Omental fat pad (tissue), 4 donors: Measurements from ENCODE around the gene RPS14. TPM values are rescaled to one million over a fixed set of nuclear protein-coding genes. Genes with fewer than 3 reads are reported as not detected.

Experiments
- ATAC-seq: fragments of 150-250 bp; one replicate; pipeline ENCODE4 v1.9.1; 2016; ENCODE audit warnings: mild to moderate bottlenecking, moderate library complexity; ENCODE audit not compliant: low FRiP score
- DNase-seq: peaks from one replicate; pipeline ENCODE4 v3.0.0-alpha.2; 2019; ENCODE audit warnings: low spot score
- total RNA-seq, 4 donors: library from RNA; depleted of rRNA; stranded (reverse); fragments of >200 nt; gene quantifications; one replicate each; pipeline ENCODE4 v1.1.0, GENCODE V29; 2016
- TF ChIP-seq, protein P1 (sequence below), 3 donors: fragments of 450-650 bp; IDR thresholded peaks; one replicate each; pipeline ENCODE4 v1.5.1; 2016 to 2017; ENCODE audit warnings: antibody characterized with exemption in 3 of 3, mild to moderate bottlenecking in 3 of 3, moderate library complexity in 2 of 3

The RPS14 gene
- total RNA-seq, 4 donors from 2014 or later = 2,241 to 3,327 (median 3,027) TPM

DNA sequence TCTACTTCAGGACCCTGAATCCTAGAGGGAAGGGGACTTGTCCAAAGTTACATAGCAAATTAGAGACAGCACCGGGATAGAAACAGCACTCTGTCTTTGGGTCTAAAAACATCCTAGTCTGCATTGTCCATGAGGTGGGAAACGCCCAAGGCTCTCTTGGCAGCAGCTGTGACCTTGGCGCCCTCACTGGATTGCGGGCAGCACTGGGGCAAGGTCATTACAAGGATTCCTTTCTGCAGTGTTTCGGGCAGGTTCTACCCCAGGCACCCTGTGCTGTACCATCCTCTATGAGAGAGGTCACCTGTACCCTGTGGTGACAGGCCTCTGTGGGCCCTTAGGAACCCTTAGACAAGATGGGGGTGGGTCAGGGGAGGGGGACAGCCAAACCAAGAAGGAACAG is 45.4 kb downstream of the RPS14 start:
- DNase-seq (no peak), ATAC-seq (no peak)
- TF ChIP-seq, protein P1, sequence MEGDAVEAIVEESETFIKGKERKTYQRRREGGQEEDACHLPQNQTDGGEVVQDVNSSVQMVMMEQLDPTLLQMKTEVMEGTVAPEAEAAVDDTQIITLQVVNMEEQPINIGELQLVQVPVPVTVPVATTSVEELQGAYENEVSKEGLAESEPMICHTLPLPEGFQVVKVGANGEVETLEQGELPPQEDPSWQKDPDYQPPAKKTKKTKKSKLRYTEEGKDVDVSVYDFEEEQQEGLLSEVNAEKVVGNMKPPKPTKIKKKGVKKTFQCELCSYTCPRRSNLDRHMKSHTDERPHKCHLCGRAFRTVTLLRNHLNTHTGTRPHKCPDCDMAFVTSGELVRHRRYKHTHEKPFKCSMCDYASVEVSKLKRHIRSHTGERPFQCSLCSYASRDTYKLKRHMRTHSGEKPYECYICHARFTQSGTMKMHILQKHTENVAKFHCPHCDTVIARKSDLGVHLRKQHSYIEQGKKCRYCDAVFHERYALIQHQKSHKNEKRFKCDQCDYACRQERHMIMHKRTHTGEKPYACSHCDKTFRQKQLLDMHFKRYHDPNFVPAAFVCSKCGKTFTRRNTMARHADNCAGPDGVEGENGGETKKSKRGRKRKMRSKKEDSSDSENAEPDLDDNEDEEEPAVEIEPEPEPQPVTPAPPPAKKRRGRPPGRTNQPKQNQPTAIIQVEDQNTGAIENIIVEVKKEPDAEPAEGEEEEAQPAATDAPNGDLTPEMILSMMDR (IDR thresholded peaks at IDR 0.05) = no peak

DNA sequence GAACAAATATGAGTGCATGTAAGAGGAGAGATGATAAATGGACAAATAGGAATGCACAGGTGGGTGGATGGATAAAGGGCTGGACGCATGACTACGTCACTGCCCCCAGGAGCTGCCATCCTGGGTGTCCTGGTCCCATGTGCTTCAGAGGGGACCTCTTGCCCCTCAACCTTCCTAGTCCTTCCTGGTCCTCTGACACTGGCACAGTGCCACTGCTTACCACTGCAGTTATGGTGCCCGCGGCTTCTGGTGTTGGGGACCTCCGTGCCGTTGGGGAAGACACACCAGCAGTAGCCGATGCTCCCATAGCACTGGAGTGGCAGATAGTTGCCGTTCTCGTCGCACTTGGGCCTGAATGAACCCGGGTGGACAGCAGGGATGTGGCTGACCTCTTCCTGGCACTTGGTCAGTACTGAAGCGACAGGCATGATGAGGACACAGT is 46.6 kb downstream of the RPS14 start:
- no peak for DNase-seq
- ATAC-seq = no peak
- TF ChIP-seq, protein P1 (IDR thresholded peaks at IDR 0.05) = no peak

DNA sequence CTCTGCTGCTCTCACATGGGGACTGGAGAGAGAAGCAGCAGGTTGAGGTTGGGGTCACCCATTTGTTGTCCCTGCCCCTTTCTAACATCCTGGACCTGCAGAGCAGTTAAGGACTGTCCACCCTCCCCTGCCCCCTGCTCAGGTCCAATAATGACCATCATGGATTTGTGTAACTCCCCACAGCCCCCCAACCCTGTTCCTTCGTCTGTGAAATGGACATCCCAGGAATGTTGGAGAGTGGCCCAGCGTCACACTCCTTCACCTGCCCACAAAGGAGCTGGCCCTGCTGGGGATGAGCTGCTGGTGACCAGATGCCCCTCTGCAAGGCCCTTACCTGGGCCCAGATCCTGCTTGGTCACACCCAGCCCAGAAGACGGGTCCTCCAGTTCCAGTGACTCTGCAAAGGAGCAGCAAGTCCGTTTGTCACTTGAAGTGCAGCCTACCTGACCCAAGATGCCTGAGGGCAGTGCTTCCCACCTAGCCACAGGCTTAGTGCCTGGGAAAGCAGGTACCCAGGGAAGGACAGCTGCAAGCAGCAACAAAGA is 47.2 kb downstream of the RPS14 start:
- ATAC-seq = no peak

DNA sequence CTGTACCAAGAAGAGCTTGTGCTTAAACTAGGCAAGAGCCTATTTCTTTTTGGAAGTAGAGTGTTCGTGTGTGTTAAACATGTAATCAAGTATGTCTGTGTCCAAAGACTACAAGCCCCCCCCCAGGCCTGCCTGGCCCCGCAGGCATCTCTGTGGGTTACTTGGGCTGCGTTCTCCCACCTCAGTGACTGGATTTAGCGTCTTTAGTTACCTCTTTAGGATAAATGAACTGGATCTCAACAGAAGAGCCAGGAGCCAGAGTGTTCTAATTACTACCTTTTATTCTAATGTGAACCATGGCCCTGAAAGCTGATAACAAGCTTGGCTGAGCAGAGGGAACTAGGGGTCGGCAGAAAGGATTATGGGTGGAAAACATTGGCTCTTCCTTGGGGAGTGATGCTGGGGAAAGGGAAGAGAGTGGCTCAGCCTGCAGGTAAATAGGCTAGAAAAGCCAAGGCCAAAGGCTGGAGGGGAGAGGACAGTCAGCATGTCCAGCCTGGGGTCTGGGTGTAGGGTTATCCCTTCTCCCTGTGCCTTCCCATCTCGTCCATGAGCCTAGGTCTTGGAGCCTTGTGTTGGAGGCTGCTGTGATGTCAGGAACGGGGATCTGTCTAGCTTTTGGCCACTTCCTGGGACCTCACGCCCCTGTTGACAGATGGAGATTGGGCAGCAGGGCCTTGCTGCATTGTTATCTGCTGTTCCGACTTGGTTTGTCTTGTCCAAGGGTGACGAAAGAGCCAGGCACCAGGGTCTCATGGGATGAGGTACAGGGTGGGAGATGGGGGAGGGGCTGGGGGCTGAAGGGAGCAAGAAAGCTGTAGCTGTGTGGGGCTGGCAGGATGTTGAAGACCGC is 47.9 kb downstream of the RPS14 start:
- TF ChIP-seq, protein P1 (IDR thresholded peaks at IDR 0.05) = no peak
- ATAC-seq (no peak), DNase-seq (no peak)

More for the DNA sequence above, 47.2 kb downstream of the RPS14 start:
- TF ChIP-seq, protein P1 (IDR thresholded peaks at IDR 0.05) = no peak
- DNase-seq = no peak

DNA sequence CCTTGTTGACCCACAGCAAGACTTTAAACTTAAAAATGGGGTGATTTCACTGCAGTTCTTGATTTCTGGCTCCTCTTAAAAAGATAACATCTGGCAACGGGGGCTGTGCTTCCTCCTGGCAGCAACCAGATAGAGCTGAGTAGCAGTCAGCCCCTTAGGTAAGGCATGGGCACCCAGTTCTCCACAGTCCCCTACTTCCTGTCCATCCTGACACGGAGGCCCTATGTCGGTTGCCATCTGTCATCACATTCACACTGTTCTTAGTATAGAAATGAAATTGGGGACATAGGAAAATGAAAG is 48.5 kb downstream of the RPS14 start:
- ATAC-seq = no peak
- TF ChIP-seq, protein P1 (IDR thresholded peaks at IDR 0.05) = no peak
- DNase-seq = no peak

DNA sequence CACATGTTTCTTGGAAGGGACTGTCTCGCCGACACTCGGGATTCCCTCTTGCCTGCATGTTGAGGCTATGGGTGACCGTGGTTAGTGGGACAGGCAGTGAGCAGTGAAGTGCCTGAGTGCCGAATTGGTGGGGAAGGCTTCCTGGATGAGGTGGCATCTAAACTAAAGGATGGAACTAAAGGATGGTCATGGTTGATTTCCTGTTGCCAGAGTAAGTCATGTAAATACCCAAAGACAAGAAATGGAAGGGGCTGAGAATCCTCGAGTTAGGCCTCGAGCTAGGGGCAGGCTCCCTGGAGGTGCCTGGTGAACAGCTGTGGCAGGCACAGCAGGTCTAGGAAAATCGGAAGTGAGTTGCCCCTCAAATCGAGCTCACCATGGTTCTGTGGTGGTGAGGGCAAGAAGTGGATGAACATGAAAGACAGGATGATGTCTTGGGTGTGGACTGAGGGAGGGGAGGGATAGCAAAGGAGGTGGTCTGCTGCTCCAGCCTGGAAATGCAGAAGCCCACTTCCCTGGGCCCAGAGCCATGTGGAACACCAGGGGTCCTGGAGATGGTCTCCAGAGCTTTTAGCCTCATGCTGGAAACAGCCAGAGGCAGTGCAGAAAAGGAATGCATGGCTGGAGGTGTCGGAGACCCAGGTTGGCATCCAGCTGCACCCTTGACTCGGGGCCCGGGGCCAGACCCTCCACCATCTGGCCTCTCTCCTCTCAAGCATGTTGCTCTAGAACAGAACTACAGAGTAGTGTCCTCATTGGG is 49.0 kb downstream of the RPS14 start:
- no peak for ATAC-seq
- TF ChIP-seq, protein P1 (IDR thresholded peaks at IDR 0.05) = no peak
- DNase-seq = no peak
